ENCODE data around the gene KL.

DNA sequence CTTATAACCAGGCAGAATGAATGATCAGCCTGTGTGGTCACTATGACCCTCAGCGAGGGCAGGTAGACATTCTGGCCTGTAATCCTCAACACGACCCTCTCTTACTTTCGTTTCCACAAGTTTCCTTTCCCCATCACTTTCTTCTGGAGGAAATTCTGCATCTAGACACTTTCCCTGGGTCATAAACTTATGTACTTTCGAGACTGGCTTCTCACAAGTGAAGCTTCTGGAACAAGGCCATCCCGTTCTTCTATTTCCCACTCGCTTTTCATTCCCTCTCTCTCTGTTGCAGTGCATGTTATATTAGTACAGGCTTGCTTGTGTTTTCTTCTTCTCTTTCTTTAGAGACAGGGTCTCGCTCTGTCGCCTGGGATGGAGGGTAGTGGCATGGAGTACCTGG, 23.1 kb upstream of the KL start:
- TF ChIP-seq, protein P1, sequence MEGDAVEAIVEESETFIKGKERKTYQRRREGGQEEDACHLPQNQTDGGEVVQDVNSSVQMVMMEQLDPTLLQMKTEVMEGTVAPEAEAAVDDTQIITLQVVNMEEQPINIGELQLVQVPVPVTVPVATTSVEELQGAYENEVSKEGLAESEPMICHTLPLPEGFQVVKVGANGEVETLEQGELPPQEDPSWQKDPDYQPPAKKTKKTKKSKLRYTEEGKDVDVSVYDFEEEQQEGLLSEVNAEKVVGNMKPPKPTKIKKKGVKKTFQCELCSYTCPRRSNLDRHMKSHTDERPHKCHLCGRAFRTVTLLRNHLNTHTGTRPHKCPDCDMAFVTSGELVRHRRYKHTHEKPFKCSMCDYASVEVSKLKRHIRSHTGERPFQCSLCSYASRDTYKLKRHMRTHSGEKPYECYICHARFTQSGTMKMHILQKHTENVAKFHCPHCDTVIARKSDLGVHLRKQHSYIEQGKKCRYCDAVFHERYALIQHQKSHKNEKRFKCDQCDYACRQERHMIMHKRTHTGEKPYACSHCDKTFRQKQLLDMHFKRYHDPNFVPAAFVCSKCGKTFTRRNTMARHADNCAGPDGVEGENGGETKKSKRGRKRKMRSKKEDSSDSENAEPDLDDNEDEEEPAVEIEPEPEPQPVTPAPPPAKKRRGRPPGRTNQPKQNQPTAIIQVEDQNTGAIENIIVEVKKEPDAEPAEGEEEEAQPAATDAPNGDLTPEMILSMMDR (IDR thresholded peaks at IDR 0.05) = no peak
- TF ChIP-seq POLR2A (IDR thresholded peaks at IDR 0.05) = no peak
